Measurements from ENCODE around the gene FTO. TPM values are rescaled to one million over a fixed set of nuclear protein-coding genes. Genes with fewer than 3 reads are reported as not detected.

FTO gene
- total and polyA plus RNA-seq, 3 donors from 2014 or later, result 32.4 to 64.7 (median 50.3) TPM

DNA sequence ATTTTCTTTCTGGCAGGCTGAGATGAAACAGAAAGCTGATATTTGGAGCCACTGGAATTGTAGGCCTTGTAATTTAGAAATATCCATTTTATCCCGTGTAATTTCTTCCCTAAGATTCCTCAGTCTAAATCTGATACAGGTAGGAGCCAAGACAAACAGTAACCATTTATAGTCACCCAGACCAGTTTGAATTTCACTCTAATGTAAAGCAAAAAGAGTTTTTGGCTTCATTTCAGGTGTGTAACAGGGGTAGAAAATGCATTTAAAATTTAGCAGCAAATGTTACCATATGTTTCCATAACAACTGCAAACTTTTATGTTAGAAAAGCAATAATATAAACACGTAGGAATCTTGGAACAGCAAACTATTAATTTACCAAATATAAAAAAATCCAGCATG is 249.4 kb downstream of the FTO start:
- TF ChIP-seq POLR2A (IDR thresholded peaks at IDR 0.05), result no peak
- TF ChIP-seq, protein P1, sequence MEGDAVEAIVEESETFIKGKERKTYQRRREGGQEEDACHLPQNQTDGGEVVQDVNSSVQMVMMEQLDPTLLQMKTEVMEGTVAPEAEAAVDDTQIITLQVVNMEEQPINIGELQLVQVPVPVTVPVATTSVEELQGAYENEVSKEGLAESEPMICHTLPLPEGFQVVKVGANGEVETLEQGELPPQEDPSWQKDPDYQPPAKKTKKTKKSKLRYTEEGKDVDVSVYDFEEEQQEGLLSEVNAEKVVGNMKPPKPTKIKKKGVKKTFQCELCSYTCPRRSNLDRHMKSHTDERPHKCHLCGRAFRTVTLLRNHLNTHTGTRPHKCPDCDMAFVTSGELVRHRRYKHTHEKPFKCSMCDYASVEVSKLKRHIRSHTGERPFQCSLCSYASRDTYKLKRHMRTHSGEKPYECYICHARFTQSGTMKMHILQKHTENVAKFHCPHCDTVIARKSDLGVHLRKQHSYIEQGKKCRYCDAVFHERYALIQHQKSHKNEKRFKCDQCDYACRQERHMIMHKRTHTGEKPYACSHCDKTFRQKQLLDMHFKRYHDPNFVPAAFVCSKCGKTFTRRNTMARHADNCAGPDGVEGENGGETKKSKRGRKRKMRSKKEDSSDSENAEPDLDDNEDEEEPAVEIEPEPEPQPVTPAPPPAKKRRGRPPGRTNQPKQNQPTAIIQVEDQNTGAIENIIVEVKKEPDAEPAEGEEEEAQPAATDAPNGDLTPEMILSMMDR (IDR thresholded peaks at IDR 0.05), result no peak
- Histone ChIP-seq H3K4me3 (no peak overlapping the region), H3K27ac (no peak overlapping the region), H3K9me3 (no peaks in the 10 kb centered on the region), H3K36me3 (ENCODE audit: low read depth, missing control alignments) (no peaks in the 10 kb centered on the region), H3K27me3 (no peaks in the 10 kb centered on the region), H3K4me1 (no peaks in the 10 kb centered on the region)
- 56 to 76% methylated on average over 2 of the region's 2 CpGs for WGBS, 2 donors
- intact Hi-C loops (cut with DNase I; ENCODE audit: low total_unique reads), result no loop called here
- DNase-seq, result no peak

DNA sequence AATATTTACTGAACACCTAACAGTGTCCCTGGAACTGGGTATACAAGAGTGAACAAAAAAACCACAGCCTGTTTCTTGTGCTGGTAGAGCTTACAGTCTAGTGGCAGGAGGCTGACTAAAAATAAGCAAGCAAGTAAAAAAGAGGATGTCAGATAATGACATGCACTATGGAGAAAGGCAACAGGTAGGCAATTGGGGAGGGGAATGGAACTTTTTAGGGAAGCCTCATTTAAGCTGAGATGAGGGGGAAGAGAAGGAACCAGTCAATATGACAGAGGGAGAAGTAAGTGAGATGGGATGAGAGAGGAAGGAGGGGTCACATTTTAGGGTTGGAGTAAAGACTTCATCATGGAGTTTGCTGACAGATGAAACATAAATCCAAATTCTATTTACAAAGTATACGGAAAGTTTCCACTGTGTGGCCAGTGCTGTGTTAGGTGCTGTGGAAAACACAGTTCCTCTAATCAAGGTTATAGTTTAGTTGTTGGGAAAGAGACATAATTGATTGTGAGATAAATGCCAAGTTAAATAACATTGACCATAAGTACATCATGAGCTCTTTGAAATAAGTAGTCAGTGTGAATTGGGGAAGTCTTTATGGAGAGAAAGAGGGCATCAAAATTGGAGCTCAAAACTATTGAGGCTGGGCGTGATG is 251.4 kb downstream of the FTO start:
- Histone ChIP-seq H3K27me3 (no peaks in the 10 kb centered on the region), H3K4me1 (no peaks in the 10 kb centered on the region), H3K4me3 (no peak overlapping the region), H3K36me3 (ENCODE audit: low read depth, missing control alignments) (no peaks in the 10 kb centered on the region), H3K27ac (no peak overlapping the region), H3K9me3 (no peaks in the 10 kb centered on the region)
- 89 to 93% methylated on average over 2 of the region's 2 CpGs for WGBS, 2 donors
- no peak for DNase-seq
- intact Hi-C loops (cut with DNase I; ENCODE audit: low total_unique reads), result no loop called here
- TF ChIP-seq POLR2A (IDR thresholded peaks at IDR 0.05), result no peak
- TF ChIP-seq, protein P1 (IDR thresholded peaks at IDR 0.05), result no peak

GRCh38 chr16:53958341-53958880 is 254.5 kb downstream of the FTO start:
- no peak for DNase-seq
- H3K4me3 ChIP-seq, result no peak overlapping the region
- H3K27ac ChIP-seq, result no peak overlapping the region
- H3K4me1 ChIP-seq, result no peaks in the 10 kb centered on the region
- intact Hi-C loops (cut with DNase I; ENCODE audit: low total_unique reads), result no loop called here
- TF ChIP-seq, protein P1 (IDR thresholded peaks at IDR 0.05), result no peak
- TF ChIP-seq POLR2A (IDR thresholded peaks at IDR 0.05), result no peak
- H3K36me3 ChIP-seq (ENCODE audit: low read depth, missing control alignments), result no peaks in the 10 kb centered on the region
- H3K27me3 ChIP-seq, result no peaks in the 10 kb centered on the region
- H3K9me3 ChIP-seq, result no peaks in the 10 kb centered on the region
- 81 to 82% methylated on average over 9 to 10 of the region's 10 CpGs for WGBS, 2 donors

- H3K36me3 ChIP-seq (ENCODE audit: low read depth, missing control alignments), result no peaks in the 10 kb centered on the region
- TF ChIP-seq POLR2A (IDR thresholded peaks at IDR 0.05), result no peak
- TF ChIP-seq, protein P1 (IDR thresholded peaks at IDR 0.05), result no peak
- intact Hi-C loops (cut with DNase I; ENCODE audit: low total_unique reads), result no loop called here
- no peaks in the 10 kb centered on the region for H3K4me1 ChIP-seq
- no peaks in the 10 kb centered on the region for H3K9me3 ChIP-seq
- H3K27me3 ChIP-seq, result no peaks in the 10 kb centered on the region
- no peak for DNase-seq
- 84 to 85% methylated on average over 7 of the region's 7 CpGs for WGBS, 2 donors
- no peak overlapping the region for H3K27ac ChIP-seq
- H3K4me3 ChIP-seq, result no peak overlapping the region
These were observed 256.3 kb downstream of the FTO start for GRCh38 chr16:53960050-53960812.

All from testis (tissue), 3 donors.